NCI-H187 (cell line): ENCODE measurements around the gene MAP1LC3B.

Source experiments
- DNase-seq, 2 experiments: peaks; one replicate each; lab custom pipeline; 2025; lab: John Stamatoyannopoulos, UW

Gene MAP1LC3B

DNA sequence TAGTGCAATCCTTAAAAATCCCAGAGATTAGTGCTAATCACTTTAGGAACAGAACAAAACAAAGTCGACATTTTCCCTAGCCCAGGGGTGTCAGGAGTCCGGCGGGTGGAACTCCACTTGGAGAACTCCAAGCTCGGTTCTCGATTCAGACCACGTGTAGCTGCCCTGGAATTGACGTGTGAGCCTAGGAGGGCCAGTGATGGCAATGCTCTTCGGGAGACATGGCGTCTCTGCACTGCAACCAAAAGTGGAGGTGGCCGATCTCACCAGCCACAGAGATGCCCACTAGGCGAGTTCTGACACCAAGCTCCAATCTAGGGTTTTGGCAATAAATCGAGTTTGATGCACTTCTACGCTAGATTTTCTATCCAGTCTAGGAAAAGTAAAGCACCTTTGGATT is 17.6 kb downstream of the MAP1LC3B start:
- no peak for DNase-seq

DNA sequence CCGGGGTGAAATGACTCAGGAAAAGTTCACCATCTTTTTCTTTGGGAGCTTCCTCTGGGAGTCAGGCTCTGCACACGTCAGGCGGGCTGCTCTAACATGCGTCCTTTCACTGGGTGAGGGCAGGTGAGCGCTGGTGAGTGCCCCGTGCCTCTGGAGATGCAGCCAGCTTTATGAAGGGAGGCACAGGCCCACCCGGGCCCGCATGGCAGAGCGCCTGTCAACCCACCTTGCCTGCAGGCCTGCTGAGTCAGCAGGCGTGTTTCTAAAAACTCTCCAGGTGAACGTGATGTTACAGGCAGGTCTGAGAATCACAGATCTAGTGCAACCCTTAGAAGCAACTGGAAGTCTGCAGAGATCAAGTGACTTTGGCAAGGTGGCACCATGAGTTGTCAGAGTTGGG is 18.4 kb downstream of the MAP1LC3B start:
- DNase-seq: no peak

DNA sequence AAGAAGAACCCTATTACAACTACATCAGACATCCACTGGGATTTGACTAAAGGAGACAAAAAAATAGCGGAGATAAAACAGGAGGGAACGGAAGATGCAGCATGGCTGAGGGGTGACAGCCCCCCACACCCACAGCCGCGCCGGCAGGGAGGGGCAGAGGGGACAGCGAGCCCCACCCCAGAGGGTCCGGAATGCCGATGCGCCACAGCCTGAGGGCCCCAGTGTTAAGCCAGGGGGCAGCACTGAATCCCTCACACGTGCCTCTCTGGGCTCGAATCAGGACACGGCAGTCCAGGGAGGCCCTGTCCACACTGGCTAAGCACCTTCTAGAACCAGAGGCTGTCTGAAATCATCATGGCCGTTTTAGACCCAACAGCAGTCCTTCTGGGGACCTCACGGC is 18.8 kb downstream of the MAP1LC3B start:
- no peak for DNase-seq

DNA sequence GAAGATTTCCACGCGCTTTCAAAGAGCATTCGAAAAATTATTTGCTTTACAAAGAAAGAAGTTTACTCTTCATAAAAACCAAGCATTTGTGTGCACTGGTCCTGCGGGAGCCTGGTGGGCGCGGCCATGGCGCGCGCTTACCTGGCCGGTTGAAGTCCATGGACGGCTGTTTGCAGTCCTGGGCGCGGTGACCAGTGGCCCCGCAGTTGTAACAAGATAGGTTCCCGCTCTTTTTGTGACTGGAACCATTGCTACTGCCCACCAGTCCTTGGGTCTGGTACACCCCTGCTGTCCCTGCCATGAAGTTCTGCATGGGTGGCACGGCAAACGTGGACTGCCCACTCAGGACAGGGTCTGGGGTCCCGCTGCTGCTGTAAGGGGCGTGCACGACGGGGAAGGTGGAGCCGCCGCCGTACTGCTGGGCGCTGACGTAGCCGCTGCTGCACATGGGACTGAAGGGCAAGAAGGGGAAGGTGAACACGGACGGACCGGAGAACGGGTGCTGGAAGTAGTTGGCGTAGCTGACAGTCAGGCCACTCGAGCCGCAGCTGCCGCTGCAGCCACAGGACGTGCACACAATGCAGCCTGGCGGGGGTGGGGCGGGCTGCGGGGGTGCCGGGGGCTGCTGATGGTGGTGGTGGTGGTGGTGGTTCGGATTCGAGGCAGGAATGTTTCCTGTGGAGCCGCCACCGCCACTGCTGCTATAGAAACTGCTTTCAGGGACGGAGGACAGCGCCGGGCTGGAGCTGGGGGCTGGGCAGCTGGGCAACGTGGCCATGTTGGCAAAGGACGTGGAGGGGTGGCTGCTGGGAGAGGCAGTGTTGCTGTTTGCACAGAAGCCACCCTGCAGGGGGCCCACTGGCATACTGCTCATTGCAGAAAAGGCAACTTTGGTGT is 19.5 kb downstream of the MAP1LC3B start:
- no peak for DNase-seq

DNA sequence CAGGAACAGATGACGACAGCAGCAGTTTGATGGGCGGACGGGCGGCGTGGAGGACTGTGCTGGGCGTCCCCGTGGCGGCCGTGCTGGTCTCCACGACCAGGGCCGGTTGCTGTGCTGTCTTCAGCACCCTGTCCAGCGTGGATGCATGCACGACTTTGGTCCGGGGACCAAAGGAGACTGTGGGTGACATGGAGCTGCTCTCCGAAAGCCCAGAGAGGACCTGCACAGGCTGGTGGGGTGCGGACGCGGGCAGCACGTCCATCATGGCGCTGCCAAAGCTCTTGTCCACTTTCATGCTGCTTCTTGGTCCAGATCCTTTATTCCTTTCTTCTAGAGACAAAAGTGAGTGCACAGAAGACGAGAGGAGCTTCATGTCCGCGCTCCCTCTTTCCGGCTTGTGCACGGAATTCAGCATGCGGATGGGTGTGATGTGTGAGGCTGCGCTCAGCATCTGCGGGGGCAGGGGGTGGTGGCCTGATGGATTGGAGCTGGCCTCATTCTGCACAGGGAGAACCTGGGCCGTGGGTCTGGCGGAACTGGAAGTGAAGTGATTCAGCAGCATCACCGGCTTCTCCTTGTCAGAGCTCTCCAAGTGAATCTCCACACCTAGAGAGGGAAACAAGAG is 20.3 kb downstream of the MAP1LC3B start:
- no peak for DNase-seq

DNA sequence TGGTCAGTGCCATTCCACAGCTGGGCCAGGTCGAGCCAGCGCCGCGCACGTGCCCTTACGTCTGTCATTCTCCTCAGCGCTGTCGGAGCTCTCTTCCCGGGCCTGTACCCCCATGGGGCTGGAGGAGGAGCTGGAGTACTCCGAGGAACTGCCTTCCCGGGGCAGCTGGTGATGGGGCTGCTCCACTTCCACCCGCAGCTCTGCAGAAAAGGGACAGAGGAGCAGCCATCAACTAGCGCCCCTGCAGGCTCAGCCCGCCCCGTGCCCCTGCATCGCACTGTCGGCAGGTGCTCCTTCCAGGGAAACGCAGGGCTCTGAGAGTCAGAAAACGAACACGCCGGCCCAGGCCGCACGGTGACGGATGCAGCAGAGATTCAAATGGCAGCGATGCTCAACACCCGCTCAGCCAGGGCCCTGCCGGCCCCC is 20.9 kb downstream of the MAP1LC3B start:
- DNase-seq: no peak

DNA sequence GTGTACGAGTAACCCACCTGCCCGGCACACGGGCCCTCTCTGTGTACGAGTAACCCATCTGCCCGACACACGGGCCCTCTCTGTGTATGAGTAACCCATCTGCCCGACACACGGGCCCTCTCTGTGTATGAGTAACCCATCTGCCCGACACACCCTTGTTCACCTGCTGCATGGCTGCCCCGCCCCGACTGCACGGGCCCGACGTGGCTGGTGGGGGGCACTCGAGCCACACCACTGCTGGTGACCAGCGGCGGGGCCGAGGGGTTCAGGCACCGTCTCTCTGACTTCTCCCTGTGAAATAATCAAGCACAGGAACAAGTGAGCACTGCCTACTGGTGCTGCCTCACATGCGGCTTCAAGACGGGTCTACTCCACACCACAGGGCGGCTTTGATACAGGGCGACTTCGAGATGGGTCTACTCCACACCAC is 22.1 kb downstream of the MAP1LC3B start:
- DNase-seq: no peak

DNA sequence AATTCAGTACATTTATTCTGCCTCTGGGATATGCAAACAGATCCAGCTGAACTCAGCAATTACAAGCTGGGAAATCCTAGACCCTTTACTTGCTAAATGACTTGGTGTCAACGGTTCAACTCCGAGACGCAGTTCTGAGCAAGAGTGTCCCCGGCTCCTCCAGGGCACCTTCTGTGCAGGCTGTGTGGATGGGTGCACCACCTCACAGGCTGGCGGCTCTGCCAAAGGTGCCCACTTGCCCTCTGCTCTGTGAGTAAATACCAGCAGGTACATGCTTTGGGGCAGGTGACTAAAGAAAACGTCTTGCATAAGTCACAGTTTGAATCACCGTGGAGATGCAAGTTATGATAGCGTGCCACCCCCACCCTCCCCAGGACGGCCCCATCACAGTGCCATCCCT is 23.3 kb downstream of the MAP1LC3B start:
- no peak for DNase-seq

DNA sequence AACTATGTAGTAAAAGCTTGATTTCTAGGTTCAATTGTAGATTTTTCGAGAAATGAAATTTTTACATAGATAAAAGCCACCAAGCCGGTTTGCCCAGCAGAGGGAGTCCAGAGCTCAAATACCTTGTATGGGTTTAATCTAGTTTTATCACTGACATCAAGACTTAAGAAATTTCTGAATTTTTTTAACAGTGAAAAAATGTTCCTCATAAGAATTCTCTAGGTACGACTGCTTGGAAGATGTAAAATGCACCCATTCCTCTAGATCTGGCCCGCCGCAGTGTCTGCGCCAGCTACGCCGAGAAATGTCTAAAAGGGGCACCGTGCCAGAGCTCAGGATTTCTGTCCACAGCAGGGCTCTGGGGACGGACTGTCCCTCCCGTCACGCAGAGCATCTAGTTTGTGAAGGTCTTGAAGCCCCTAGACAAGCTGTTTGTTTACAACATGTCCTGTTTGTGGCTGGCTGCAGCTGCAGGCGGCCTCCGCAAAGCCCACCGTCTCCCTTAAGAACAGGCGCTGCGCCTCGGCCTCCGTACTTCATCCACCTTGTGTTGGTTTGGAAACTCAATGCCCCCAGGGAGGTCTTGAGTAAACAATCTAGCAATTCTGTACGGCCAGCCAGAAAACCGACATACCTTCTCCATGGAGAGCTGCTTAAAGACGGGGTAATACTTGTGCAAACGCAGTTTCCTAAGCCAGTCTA is 24.8 kb downstream of the MAP1LC3B start:
- no peak for DNase-seq

DNA sequence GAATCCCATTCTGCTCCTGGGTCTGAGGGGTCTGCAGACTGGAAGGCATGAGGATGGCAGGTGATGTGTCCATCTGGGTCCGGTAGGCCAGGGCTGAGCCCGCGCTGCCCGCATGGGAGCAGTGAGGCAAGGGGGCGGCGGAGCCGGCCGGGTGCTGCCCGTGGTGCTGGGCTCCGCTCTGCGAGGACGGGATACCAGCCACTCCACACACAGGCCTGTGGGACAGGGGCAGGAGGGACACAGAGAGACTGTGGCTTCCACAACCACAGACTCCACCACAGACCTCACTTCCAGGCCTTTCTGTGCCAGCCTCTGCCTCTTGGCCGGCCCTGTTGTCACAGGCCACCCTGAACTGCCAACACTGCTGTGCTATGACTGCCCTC is 25.4 kb downstream of the MAP1LC3B start:
- DNase-seq: no peak

DNA sequence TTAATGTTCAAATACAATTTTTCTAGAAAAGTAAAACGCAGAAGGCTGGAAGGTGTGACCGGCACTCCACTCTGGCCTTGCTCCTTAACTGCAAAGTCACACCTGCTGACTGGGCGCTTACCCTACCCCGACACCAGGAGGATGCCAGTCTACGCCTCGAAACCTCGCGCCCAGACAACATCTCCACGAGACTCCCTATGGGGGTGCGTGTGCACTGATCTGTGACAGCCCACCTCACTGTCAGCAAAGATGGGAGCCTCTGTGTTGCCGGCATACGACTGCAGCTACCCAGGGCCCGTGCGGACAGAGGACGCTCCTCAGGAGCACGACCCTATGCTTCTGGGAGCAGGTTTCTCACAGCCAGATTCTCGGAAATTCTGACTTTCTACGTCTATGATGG is 26.1 kb downstream of the MAP1LC3B start:
- no peak for DNase-seq

DNA sequence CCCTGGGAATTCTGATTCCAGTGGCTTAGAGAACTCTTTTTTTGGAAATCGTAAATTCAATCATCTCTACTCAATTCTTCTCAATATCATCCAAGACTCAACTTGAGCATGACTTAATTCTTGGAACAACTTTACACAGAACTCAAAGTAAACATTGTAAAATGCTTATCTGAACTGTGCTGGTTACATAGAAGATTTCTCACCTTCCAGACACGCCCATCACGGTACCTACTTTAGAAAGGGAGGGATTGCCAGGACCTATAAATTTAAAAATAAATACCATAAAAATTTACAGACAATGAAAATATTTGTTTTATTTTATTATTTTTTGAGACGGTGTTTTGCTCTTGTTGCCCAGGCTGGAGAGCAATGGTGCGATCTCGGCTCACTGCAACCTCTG is 26.5 kb downstream of the MAP1LC3B start:
- DNase-seq: no peak

DNA sequence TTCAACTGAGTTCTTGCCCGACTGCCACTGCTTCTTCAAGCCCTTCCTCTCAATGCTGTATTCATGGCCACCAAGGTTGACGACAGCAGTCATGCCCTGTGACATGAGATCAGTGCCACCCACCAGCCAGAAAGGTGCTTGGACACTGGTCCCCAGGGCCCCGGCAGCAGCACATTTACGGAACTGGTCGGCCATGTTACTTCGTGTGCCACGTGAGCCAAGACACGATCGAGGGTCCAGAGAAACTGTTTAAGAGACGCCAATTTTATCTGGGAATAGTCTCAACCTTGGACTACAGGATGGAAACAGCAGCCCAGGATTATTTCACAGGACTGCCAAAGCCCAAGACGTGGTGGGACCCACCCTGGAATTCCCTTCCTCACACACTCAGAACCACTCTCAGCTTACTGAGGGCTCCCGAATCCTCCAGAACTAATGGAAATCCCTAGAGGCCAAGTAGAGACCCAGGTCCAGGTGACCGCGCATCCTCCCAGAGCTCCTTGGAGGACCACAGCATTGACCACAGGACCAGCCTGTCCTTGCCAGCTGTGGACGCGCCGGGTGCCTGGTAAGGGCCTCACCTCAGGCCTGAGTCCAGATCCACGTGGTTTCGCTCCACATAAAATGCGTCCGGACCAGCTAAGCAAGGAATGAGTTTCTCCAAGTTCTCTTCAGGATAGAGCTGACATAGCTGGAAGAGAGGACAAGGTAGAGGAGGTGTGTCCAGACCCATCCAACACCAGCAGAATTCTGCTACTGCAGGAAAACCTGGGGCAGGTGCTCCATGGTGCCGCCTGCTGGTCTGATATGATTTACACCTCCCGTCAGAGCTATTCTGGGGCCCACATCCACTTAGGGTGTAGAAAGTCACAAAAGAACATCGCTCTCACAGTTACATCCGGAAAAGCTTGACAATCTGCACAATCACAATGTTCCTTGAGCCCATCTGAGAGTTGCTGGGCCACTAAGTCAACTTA is 28.2 kb downstream of the MAP1LC3B start:
- no peak for DNase-seq

DNA sequence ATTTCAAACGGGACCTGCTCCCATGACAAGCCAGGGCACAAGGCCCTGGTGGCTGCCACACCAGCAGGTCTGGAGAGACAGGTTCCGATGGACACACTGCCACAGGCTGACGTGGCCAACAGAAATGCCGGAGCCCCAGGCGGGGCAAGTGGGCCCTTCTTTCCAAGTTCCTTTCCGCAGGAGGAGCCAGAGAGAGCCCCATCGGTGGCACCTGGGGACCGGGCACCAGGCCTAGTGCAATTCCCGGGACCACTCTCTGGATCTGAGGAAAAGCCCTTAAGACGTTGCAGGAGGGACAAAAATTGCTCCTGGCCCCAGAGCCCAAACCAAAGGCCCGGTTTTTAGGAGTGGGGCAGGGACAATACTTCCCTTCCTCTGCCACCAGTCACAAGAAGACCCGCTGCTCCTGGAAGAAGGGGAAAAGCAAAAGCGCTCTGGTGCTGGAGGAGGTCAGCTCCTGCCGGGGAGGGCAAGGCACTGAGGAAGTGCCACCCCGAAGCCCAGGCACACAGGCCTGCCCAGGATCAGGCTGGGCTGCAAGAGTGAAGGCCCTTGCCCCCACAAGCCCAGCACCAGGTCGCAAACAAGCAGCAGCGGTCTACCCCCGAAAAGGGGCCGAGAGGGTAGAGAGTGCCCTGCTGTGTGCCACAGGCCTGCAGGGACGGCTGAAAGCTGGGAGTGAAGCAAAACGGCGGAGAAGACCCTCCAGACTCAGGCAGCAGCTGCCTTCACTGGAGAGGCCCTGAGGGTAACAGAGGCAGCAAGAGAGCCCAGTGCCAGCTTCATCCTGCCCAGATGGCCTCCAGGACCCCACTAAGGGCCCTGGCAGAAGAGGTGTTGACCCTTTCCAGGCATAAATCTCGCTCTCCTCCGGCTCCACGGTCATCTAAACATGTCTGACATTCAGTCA is 29.1 kb downstream of the MAP1LC3B start:
- DNase-seq: no peak

DNA sequence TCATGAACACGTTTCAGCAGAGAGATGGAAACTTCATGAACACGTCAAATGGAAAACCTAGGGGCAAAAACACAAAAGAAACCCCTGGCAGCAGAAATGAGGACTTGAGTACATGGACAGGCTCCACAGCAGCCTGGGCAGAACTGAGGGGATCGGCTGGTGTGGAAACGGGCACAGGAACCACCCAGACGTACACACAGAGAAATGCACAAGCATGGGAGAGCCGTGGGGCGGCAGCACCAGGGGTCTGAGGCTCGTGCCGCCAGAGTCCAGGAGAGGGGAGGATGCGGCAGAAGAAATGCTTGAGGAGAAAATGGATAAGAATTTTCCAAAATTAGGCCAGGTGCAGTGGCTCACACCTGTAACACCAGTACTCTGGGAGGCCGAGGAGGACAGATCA is 30.0 kb downstream of the MAP1LC3B start:
- no peak for DNase-seq

DNA sequence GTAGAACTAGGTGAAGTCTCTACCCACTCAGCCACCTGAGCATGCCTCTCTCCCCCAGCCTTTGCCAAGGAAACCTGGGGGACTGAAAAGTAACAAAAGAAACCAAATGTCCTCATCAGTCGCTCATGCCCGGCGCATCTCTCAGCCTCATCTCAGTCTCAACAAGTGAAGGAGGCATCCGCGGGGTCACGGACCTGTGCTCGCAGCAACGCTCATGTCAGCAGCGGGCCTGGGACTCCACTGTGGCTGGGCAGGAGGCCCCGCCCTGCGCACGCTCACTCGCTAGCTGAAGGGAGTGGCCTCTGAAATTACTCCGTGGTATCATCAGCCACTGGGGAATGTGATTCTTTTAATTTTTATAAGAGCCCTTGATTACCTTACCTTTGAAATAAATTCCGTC is 31.3 kb downstream of the MAP1LC3B start:
- no peak for DNase-seq

DNA sequence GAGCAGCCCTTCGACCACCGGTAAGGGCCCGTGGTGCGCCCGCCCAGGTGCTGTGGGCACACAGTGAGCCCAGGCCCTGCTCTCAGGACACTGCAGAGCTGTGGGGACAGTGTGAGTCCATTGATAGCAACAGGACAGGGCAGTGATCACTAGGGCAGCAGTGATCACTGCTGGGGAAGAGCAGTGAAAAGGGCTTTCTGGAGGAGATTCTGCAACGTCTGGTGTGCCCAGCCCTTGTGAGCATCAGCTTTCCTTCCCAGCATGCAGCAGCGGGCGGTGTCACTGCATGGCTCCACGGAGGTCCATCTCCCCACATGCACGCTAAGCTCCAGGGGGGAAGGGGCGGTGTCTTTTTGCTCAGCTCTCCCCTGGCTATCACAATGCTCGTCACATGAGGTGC is 32.1 kb downstream of the MAP1LC3B start:
- no peak for DNase-seq

DNA sequence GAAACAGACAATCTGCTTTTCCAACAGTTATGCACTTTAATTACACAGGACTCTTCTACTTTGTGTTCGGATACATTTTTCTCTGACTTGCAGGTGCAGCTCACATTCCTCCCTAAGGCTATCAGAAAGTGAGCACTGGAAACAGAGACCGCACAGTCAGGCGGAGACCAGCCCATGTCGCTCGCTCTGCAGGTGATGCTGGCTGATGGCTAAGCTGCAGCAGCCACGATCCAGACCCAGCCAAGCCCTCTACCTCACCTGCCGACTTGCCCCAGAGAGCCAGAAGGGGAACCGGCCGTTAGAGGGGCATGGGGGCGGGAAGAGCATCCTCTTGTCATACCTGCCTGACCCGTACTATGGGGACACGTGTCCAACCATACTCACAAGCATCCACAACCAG is 33.8 kb downstream of the MAP1LC3B start:
- DNase-seq: no peak

DNA sequence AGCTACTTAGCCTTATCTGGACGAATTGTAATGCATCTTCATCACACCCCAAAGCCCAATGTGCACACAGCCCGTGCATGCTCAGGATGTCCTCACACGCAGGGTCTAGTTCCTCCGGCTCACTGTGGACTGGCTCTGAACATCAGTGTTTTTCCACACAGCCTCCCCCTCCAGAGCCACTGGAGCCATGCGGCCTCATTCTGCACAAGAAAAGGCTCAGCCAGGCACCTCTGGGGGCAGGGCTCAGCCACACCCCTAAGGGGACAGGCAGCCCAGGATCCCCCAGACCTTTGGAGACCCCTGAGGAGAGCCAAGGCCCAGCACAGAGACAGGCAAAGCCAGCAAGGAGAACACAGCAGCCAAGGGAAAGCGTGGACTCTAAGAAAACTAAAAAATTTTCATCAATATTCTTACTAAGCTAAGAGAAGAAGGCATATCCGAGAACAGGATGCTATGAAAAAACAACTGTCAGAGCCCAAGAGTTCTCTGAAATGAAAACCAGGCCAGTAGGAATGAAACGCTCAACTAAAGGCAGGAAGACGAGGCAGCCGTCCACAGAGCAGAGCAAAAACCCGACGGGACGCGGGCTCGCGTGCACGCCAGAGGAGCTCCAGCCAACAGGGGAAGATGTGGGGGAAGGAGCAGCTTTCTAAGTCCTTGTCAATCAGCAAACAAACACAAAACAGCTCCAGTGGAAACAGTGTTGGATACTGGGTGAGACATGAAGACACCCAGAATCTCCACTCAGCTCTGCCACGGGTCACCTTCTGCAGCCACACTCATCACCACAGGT is 34.5 kb downstream of the MAP1LC3B start:
- DNase-seq: no peak

DNA sequence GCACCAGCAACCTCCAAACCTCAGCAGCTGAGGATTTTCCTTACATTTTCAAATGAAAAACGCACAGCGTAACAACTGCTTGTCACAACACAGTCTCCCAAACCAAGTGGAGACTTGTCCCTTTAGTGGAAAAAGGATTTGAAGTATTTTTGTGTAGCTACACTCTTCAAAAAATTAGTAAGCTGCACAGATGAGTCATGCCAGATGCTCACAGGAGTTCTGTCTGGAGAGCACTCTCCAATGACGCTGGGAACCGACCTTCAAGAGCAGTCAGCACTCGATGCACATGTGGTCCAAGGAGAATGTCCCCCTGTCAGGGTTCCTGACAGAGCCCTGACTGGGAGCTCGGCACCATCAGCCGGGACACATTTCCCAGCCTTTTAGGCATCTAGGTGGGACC is 39.8 kb downstream of the MAP1LC3B start:
- DNase-seq: no peak
